ENCODE results near the gene HECA.

Gene HECA

DNA sequence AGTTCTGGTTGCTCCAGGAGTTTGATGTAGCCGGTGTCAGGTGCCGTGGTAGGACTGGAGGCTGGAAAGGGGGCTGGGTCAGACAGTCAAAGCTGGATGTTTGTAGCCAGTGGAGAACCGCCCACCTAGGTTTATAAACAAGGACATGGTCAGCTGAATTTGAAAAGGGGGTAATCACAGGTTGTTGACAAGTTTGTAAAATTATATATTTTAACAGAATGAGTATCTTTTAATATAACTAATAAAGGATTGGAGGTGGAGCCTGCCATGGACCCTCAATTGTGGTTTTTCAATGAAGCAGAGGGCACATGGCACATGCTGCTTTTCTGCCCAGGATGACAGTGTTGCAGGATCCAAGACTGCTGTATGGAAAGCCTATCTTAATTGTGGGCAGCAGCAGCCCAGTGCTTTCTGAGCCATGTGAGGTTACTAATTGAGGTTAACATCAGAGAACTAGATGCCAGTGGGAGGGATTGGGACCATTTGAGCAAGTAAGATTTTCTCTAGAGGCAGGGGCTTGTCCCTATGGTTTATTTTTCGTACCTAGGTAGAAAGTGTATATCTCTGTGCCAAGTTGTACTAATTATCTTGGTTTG lies 9.7 kb downstream of the HECA start:
- H3K27ac ChIP-seq (ENCODE audit: low read depth, low read length), result no peak overlapping the region
- peaks cover 8% of the 10 kb centered on the region for H3K4me1 ChIP-seq (ENCODE audit: control insufficient read depth, insufficient read depth, low read length)
- no peaks in the 10 kb centered on the region for H3K36me3 ChIP-seq (ENCODE audit: control insufficient read depth, insufficient read depth, low read length)

DNA sequence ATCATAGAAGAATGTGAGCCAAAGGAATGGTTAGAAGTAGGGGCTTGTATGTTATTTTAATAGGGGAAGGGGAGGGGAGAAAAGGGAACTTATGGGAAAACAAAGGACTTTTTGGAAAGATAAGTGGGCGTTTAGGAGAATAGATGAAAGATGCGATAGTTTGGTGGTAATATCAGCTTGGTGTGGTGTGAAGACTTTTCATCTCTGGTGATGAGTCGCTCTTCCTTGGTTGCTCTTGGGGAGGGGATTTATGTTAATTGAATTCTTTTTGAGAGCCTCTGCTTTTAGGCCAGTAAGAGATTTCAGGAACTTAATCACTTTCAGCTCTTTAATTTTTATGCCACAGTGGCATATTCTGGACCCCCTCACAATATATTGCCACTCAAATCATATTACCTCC lies 10.8 kb downstream of the HECA start:
- H3K36me3 ChIP-seq (ENCODE audit: control insufficient read depth, insufficient read depth, low read length), result no peaks in the 10 kb centered on the region
- H3K4me1 ChIP-seq (ENCODE audit: control insufficient read depth, insufficient read depth, low read length), result peaks cover 11% of the 10 kb centered on the region
- H3K9ac ChIP-seq (ENCODE audit: low read length), result no peak overlapping the region
- no peak overlapping the region for H3K4me3 ChIP-seq (ENCODE audit: low read length)
- H3K27me3 ChIP-seq (ENCODE audit: control insufficient read depth, insufficient read depth, low read length), result no peaks in the 10 kb centered on the region
- no peak overlapping the region for H3K27ac ChIP-seq (ENCODE audit: low read depth, low read length)

More for the DNA sequence above, 9.7 kb downstream of the HECA start:
- Histone ChIP-seq H3K9ac (ENCODE audit: low read length) (no peak overlapping the region), H3K27me3 (ENCODE audit: control insufficient read depth, insufficient read depth, low read length) (no peaks in the 10 kb centered on the region), H3K4me3 (ENCODE audit: low read length) (no peak overlapping the region)

GRCh38 chr6:139146317-139146726 lies 11.4 kb downstream of the HECA start:
- H3K9ac ChIP-seq (ENCODE audit: low read length), result no peak overlapping the region

DNA sequence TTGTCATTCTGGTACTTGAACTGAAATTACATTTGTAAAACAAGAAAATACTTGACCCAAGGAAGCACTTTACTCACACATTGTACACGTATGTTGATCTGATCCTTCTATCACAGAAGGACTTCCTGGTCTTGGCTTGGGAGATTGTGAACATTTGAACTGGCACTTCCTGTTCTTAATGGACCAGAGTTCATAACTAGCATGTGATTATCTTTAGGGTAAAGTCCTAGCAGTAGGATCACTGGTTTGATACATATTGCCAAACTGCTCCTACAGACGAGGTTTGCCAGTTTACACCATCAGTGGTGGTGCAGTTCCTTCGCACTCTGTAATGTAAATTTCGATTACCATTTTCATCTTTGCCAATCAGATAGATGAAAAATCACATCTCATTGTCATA lies 12.7 kb downstream of the HECA start:
- Histone ChIP-seq H3K4me3 (ENCODE audit: low read length) (no peak overlapping the region), H3K27me3 (ENCODE audit: control insufficient read depth, insufficient read depth, low read length) (no peaks in the 10 kb centered on the region), H3K9ac (ENCODE audit: low read length) (no peak overlapping the region), H3K4me1 (ENCODE audit: control insufficient read depth, insufficient read depth, low read length) (peaks cover 11% of the 10 kb centered on the region), H3K36me3 (ENCODE audit: control insufficient read depth, insufficient read depth, low read length) (no peaks in the 10 kb centered on the region), H3K27ac (ENCODE audit: low read depth, low read length) (no peak overlapping the region)

More at GRCh38 chr6:139146317-139146726, 11.4 kb downstream of the HECA start:
- H3K27me3 ChIP-seq (ENCODE audit: control insufficient read depth, insufficient read depth, low read length), result no peaks in the 10 kb centered on the region
- H3K27ac ChIP-seq (ENCODE audit: low read depth, low read length), result no peak overlapping the region
- no peak overlapping the region for H3K4me3 ChIP-seq (ENCODE audit: low read length)
- peaks cover 11% of the 10 kb centered on the region for H3K4me1 ChIP-seq (ENCODE audit: control insufficient read depth, insufficient read depth, low read length)
- no peaks in the 10 kb centered on the region for H3K36me3 ChIP-seq (ENCODE audit: control insufficient read depth, insufficient read depth, low read length)

- Histone ChIP-seq H3K27me3 (ENCODE audit: control insufficient read depth, insufficient read depth, low read length) (no peaks in the 10 kb centered on the region), H3K36me3 (ENCODE audit: control insufficient read depth, insufficient read depth, low read length) (no peaks in the 10 kb centered on the region), H3K4me3 (ENCODE audit: low read length) (no peak overlapping the region), H3K4me1 (ENCODE audit: control insufficient read depth, insufficient read depth, low read length) (peaks cover 11% of the 10 kb centered on the region), H3K9ac (ENCODE audit: low read length) (no peak overlapping the region), H3K27ac (ENCODE audit: low read depth, low read length) (no peak overlapping the region)
Observed at GRCh38 chr6:139148557-139149235, 13.8 kb downstream of the HECA start.

DNA sequence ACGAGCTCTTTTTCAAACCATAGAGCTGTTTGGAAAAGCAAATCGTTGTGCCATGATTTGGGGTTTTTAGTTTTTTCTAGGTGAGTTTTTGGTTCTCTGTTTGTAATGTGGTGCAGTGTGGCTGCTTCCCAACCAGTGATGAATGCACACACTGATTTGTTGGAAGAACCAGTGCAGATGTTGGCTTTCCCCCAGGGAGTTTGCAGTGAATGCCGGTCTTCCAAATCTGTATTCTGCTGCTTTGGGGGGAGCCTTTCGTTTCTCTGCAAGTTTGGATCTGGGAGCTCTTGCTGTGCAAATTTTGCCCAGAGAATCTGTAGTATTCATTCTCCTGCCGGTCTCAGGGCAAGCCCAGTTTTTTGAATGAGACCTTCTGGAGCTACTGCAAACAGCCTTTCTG lies 14.5 kb downstream of the HECA start:
- peaks cover 11% of the 10 kb centered on the region for H3K4me1 ChIP-seq (ENCODE audit: control insufficient read depth, insufficient read depth, low read length)
- H3K9ac ChIP-seq (ENCODE audit: low read length), result no peak overlapping the region
- no peak overlapping the region for H3K4me3 ChIP-seq (ENCODE audit: low read length)
- no peak overlapping the region for H3K27ac ChIP-seq (ENCODE audit: low read depth, low read length)
- H3K27me3 ChIP-seq (ENCODE audit: control insufficient read depth, insufficient read depth, low read length), result no peaks in the 10 kb centered on the region
- H3K36me3 ChIP-seq (ENCODE audit: control insufficient read depth, insufficient read depth, low read length), result no peaks in the 10 kb centered on the region

DNA sequence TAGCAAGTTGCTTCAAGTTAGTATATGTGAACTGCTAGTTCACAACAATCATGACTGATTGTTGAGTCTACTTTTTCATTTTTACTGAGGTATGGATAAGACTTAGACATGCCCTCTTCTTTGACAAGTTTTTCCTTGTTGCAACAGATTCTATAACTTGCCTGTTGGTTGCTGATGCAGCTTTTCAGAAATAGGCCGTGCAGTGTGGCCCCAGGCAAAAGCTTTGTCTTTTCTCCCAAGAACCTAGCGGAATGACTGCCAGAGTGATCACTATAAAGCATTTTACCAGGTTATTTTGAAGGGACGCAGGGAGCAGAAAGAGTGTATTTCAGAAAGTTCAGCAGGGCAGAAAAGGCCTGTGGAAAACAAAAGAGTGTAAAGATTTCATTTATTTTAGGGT lies 16.0 kb downstream of the HECA start:
- no peak overlapping the region for H3K27ac ChIP-seq (ENCODE audit: low read depth, low read length)
- no peaks in the 10 kb centered on the region for H3K36me3 ChIP-seq (ENCODE audit: control insufficient read depth, insufficient read depth, low read length)
- no peak overlapping the region for H3K4me3 ChIP-seq (ENCODE audit: low read length)
- H3K4me1 ChIP-seq (ENCODE audit: control insufficient read depth, insufficient read depth, low read length), result peaks cover 11% of the 10 kb centered on the region
- H3K9ac ChIP-seq (ENCODE audit: low read length), result no peak overlapping the region
- no peaks in the 10 kb centered on the region for H3K27me3 ChIP-seq (ENCODE audit: control insufficient read depth, insufficient read depth, low read length)

DNA sequence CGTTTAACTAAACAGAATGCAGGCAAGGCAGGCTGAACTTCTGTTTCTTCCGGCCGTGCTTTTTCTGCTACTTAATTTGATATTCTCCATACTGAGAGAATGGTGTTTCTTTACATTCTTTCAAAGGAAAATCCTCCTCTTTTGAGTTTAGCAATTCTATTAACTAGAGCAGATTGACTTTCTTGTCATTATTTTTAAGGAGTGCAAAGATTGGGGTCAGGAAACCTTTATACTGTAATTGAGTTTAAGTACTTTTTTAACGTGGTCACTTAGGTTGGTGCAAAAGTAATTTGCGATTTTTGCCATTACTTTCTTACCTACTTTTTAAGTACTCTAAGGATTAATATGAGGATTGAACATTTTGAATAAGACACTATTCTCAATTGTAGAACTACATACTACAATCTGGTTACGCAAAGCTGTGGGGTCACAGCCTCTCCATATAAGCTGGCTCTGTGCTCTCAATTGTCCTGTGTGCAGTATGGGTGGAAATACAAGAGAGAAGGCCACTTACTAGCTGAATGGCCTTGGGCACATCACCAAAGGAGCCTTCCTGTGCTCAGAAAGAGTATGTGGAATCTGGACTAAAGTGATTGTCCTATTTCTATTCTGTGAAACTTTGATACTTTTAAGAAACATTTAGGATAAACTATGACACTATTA lies 16.7 kb downstream of the HECA start:
- H3K9ac ChIP-seq (ENCODE audit: low read length), result no peak overlapping the region
- H3K4me3 ChIP-seq (ENCODE audit: low read length), result no peak overlapping the region
- H3K27ac ChIP-seq (ENCODE audit: low read depth, low read length), result no peak overlapping the region
- no peaks in the 10 kb centered on the region for H3K27me3 ChIP-seq (ENCODE audit: control insufficient read depth, insufficient read depth, low read length)
- peaks cover 11% of the 10 kb centered on the region for H3K4me1 ChIP-seq (ENCODE audit: control insufficient read depth, insufficient read depth, low read length)
- H3K36me3 ChIP-seq (ENCODE audit: control insufficient read depth, insufficient read depth, low read length), result no peaks in the 10 kb centered on the region

- no peaks in the 10 kb centered on the region for H3K27me3 ChIP-seq (ENCODE audit: control insufficient read depth, insufficient read depth, low read length)
- no peaks in the 10 kb centered on the region for H3K36me3 ChIP-seq (ENCODE audit: control insufficient read depth, insufficient read depth, low read length)
- no peak overlapping the region for H3K27ac ChIP-seq (ENCODE audit: low read depth, low read length)
- H3K4me3 ChIP-seq (ENCODE audit: low read length), result no peak overlapping the region
- H3K9ac ChIP-seq (ENCODE audit: low read length), result no peak overlapping the region
- H3K4me1 ChIP-seq (ENCODE audit: control insufficient read depth, insufficient read depth, low read length), result peaks cover 11% of the 10 kb centered on the region
Observed at GRCh38 chr6:139152088-139152891, 17.4 kb downstream of the HECA start.

GRCh38 chr6:139152892-139153271 lies 18.0 kb downstream of the HECA start:
- Histone ChIP-seq H3K4me1 (ENCODE audit: control insufficient read depth, insufficient read depth, low read length) (peaks cover 11% of the 10 kb centered on the region), H3K27me3 (ENCODE audit: control insufficient read depth, insufficient read depth, low read length) (no peaks in the 10 kb centered on the region), H3K4me3 (ENCODE audit: low read length) (no peak overlapping the region), H3K27ac (ENCODE audit: low read depth, low read length) (no peak overlapping the region), H3K36me3 (ENCODE audit: control insufficient read depth, insufficient read depth, low read length) (no peaks in the 10 kb centered on the region), H3K9ac (ENCODE audit: low read length) (no peak overlapping the region)

DNA sequence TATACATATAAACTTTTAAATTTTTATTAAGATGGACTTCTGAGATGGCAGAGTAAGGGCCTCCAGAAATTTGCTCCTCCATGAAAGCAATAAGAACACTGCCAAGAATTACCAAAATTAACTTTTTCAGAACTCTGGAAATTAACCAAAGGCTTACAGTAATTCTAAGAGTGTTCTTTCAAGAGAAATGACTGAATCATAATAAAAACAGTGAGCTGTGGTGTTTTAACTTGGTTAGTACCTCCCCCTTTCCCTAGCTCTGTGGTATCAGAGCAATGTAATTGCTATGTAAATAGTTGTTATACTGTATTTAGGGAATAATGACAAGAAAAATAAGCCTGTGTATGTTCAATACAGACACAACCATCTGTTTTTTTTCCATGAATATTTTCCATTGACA lies 19.0 kb downstream of the HECA start:
- no peak overlapping the region for H3K9ac ChIP-seq (ENCODE audit: low read length)
- no peak overlapping the region for H3K4me3 ChIP-seq (ENCODE audit: low read length)
- H3K36me3 ChIP-seq (ENCODE audit: control insufficient read depth, insufficient read depth, low read length), result no peaks in the 10 kb centered on the region
- no peaks in the 10 kb centered on the region for H3K27me3 ChIP-seq (ENCODE audit: control insufficient read depth, insufficient read depth, low read length)
- peaks cover 10% of the 10 kb centered on the region for H3K4me1 ChIP-seq (ENCODE audit: control insufficient read depth, insufficient read depth, low read length)
- H3K27ac ChIP-seq (ENCODE audit: low read depth, low read length), result no peak overlapping the region

- H3K27me3 ChIP-seq (ENCODE audit: control insufficient read depth, insufficient read depth, low read length), result no peaks in the 10 kb centered on the region
- no peaks in the 10 kb centered on the region for H3K4me1 ChIP-seq (ENCODE audit: control insufficient read depth, insufficient read depth, low read length)
- no peak overlapping the region for H3K9ac ChIP-seq (ENCODE audit: low read length)
- H3K27ac ChIP-seq (ENCODE audit: low read depth, low read length), result no peak overlapping the region
- no peak overlapping the region for H3K4me3 ChIP-seq (ENCODE audit: low read length)
- no peaks in the 10 kb centered on the region for H3K36me3 ChIP-seq (ENCODE audit: control insufficient read depth, insufficient read depth, low read length)
Observed at GRCh38 chr6:139154881-139155547, 20.1 kb downstream of the HECA start.

Data from rectal smooth muscle tissue (tissue), 1 donor.